Neuronal stem cell (in vitro differentiated cells): ENCODE measurements around the gene ACKR3.

Experiments used
- DNase-seq: peaks from one replicate; pipeline ENCODE4 v3.0.0-alpha.2; 2013; ENCODE audit warnings: low spot score
- H2AFZ ChIP-seq: one replicate; pipeline ENCODE4 v1.6.1; 2013; ENCODE audit warnings: mild to moderate bottlenecking, low read length, inconsistent platforms
- H2AK5ac ChIP-seq: 2 replicates; pipeline ENCODE4 v1.6.1; 2013; ENCODE audit warnings: low read depth, mild to moderate bottlenecking, inconsistent platforms, low read length, moderate library complexity, mixed read lengths
- H2BK120ac ChIP-seq: 2 replicates; pipeline ENCODE4 v1.6.1; 2013; ENCODE audit warnings: low read depth, mild to moderate bottlenecking, inconsistent platforms, low read length, moderate library complexity, mixed read lengths
- H2BK12ac ChIP-seq: one replicate; pipeline ENCODE4 v1.6.1; 2013; ENCODE audit warnings: low read length, inconsistent platforms
- H2BK15ac ChIP-seq: 2 replicates; pipeline ENCODE4 v1.6.1; 2013; ENCODE audit warnings: mild to moderate bottlenecking, low read length, inconsistent platforms, mixed read lengths
- H2BK5ac ChIP-seq: one replicate; pipeline ENCODE4 v1.6.1; 2013; ENCODE audit warnings: inconsistent platforms, mild to moderate bottlenecking, low read length, moderate library complexity
- H3K14ac ChIP-seq: one replicate; pipeline ENCODE4 v1.6.1; 2013; ENCODE audit warnings: low read length, inconsistent platforms
- H3K18ac ChIP-seq: 2 replicates; pipeline ENCODE4 v1.6.1; 2013; ENCODE audit warnings: low read length, inconsistent platforms
- H3K23ac ChIP-seq: 2 replicates; pipeline ENCODE4 v1.6.1; 2013; ENCODE audit warnings: low read depth, mild to moderate bottlenecking, mixed read lengths, low read length, inconsistent platforms; ENCODE audit not compliant: poor library complexity
- H3K27ac ChIP-seq: replicated peaks from 3 replicates; pipeline ENCODE4 v1.5.1; 2013; ENCODE audit warnings: low read length, inconsistent platforms
- H3K27me3 ChIP-seq, 3 experiments: 2 replicates each; pipeline ENCODE4 v1.6.1; 2013; ENCODE audit warnings: low read length in 3 of 3, mild to moderate bottlenecking in 2 of 3, inconsistent platforms in 1 of 3, low read depth in 1 of 3, mixed read lengths in 1 of 3, moderate library complexity in 1 of 3; ENCODE audit not compliant: control insufficient read depth in 3 of 3, insufficient read depth in 3 of 3
- H3K36me3 ChIP-seq, 2 donors: replicated peaks in 1 of 2; 2 replicates each; pipeline ENCODE4 v1.6.1; 2013; ENCODE audit warnings: low read length in 2 of 2; ENCODE audit not compliant: control insufficient read depth in 2 of 2, insufficient read depth in 2 of 2
- H3K4ac ChIP-seq: 2 replicates; pipeline ENCODE4 v1.6.1; 2013; ENCODE audit warnings: inconsistent platforms, mild to moderate bottlenecking, low read length, moderate library complexity
- H3K4me1 ChIP-seq, 2 donors: 1 replicate in 1 of 2; 2 replicates in 1 of 2; pipeline ENCODE4 v1.6.1; 2013; ENCODE audit warnings: low read length in 2 of 2, low read depth in 1 of 2; ENCODE audit not compliant: control insufficient read depth in 2 of 2, insufficient read depth in 1 of 2
- H3K4me2 ChIP-seq: one replicate; pipeline ENCODE4 v1.6.1; 2013; ENCODE audit warnings: mild to moderate bottlenecking, low read length, inconsistent platforms; ENCODE audit not compliant: insufficient read depth, poor library complexity, severe bottlenecking
- H3K4me3 ChIP-seq, 2 donors: 2 replicates each; pipeline ENCODE4 v1.5.1; 2013; ENCODE audit warnings: low read length in 2 of 2, mild to moderate bottlenecking in 2 of 2, inconsistent platforms in 1 of 2, moderate library complexity in 1 of 2
- H3K79me1 ChIP-seq: one replicate; pipeline ENCODE4 v1.6.1; 2013; ENCODE audit warnings: low read depth, mild to moderate bottlenecking, inconsistent platforms, low read length, moderate library complexity
- H3K9ac ChIP-seq: one replicate; pipeline ENCODE4 v1.6.1; 2013; ENCODE audit warnings: mild to moderate bottlenecking, low read depth, low read length, inconsistent platforms; ENCODE audit not compliant: poor library complexity
- H3K9me3 ChIP-seq, 2 donors: replicated peaks in 1 of 2; 2 replicates each; pipeline versions ENCODE3 to v1.6.1; 2013; ENCODE audit warnings: low read length in 2 of 2, mild to moderate bottlenecking in 2 of 2, inconsistent platforms in 1 of 2, low read depth in 1 of 2, mixed read lengths in 1 of 2, moderate library complexity in 1 of 2; ENCODE audit not compliant: control insufficient read depth in 2 of 2, insufficient read depth in 1 of 2
- H4K8ac ChIP-seq: one replicate; pipeline ENCODE4 v1.6.1; 2013; ENCODE audit warnings: low read depth, mild to moderate bottlenecking, inconsistent platforms, low read length, moderate library complexity
- H4K91ac ChIP-seq: one replicate; pipeline ENCODE4 v1.6.1; 2013; ENCODE audit warnings: low read length, low read depth, mild to moderate bottlenecking, inconsistent platforms; ENCODE audit not compliant: poor library complexity
- WGBS, 2 donors: extraction: QIAGEN DNeasy Blood & Tissue Kit; methylation state at CpG; one replicate each; pipeline ENCODE4 v1.1.7; 2013; ENCODE audit warnings: missing lambda C conversion rate in 2 of 2, mixed read lengths in 1 of 2; ENCODE audit not compliant: insufficient read length in 2 of 2, insufficient replicate concordance in 1 of 2; ENCODE audit errors: extremely low coverage in 2 of 2; 5-methylcytosine and 5-hydroxymethylcytosine counted together

Gene ACKR3

GRCh38 chr2:236551471-236552211 lies 18.0 kb upstream of the ACKR3 start:
- Histone ChIP-seq H3K4me2 (no peak overlapping the region), H2BK120ac (no peak overlapping the region), H3K4me3 (peak overlapping the region in 1 of 2 donors; percentile 28), H3K23ac (no peak overlapping the region), H2AFZ (peak overlapping the region; percentile 90), H3K27me3 (no peaks in the 10 kb centered on the region), H2BK5ac (no peak overlapping the region), H3K9me3 (peaks cover 2 to 26% of the 10 kb centered on the region in 2 donors), H4K8ac (peak overlapping the region; percentile 55), H3K36me3 (no peaks in the 10 kb centered on the region), H3K27ac (no peak overlapping the region), H2BK15ac (no peak overlapping the region), H3K14ac (no peak overlapping the region), H3K79me1 (no peaks in the 10 kb centered on the region), H3K4ac (no peak overlapping the region), H3K4me1 (peaks cover 9 to 21% of the 10 kb centered on the region in 2 donors), H2BK12ac (no peak overlapping the region), H4K91ac (no peak overlapping the region), H3K9ac (no peak overlapping the region), H3K18ac (peak overlapping the region; percentile 83), H2AK5ac (no peak overlapping the region)
- no peak for DNase-seq
- no CpG with 5 or more reads among the region's 8 CpGs for WGBS, 2 donors

DNA sequence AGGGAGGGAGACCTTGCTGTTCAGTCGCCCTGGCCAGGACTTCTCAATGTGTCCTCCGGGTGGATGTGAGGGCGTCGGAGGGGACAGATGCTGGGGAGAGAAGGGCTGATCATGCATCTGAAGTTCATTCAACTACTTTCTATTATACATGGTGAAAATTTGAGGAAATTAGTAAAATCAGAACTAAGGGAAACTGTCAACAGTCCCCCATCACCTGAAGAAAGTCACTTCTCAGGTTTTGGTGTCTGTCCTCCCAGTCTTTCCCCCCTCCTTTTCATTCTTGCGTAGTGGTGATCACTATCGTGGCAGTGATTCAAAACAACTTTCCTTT lies 17.4 kb upstream of the ACKR3 start:
- Histone ChIP-seq H3K4me1 (peaks cover 9 to 21% of the 10 kb centered on the region in 2 donors), H4K91ac (no peak overlapping the region), H3K4me2 (no peak overlapping the region), H3K23ac (no peak overlapping the region), H4K8ac (no peak overlapping the region), H2BK15ac (no peak overlapping the region), H3K79me1 (no peaks in the 10 kb centered on the region), H3K27me3 (no peaks in the 10 kb centered on the region), H3K9me3 (peaks cover 2 to 26% of the 10 kb centered on the region in 2 donors), H3K4ac (no peak overlapping the region), H3K18ac (no peak overlapping the region), H3K9ac (no peak overlapping the region), H3K14ac (no peak overlapping the region), H3K27ac (no peak overlapping the region), H2BK5ac (no peak overlapping the region), H3K4me3 (no peak overlapping the region), H2BK120ac (no peak overlapping the region), H3K36me3 (no peaks in the 10 kb centered on the region), H2BK12ac (no peak overlapping the region), H2AK5ac (no peak overlapping the region), H2AFZ (peak overlapping the region; percentile 90)
- no peak for DNase-seq
- no CpG with 5 or more reads among the region's 6 CpGs for WGBS, 2 donors

DNA sequence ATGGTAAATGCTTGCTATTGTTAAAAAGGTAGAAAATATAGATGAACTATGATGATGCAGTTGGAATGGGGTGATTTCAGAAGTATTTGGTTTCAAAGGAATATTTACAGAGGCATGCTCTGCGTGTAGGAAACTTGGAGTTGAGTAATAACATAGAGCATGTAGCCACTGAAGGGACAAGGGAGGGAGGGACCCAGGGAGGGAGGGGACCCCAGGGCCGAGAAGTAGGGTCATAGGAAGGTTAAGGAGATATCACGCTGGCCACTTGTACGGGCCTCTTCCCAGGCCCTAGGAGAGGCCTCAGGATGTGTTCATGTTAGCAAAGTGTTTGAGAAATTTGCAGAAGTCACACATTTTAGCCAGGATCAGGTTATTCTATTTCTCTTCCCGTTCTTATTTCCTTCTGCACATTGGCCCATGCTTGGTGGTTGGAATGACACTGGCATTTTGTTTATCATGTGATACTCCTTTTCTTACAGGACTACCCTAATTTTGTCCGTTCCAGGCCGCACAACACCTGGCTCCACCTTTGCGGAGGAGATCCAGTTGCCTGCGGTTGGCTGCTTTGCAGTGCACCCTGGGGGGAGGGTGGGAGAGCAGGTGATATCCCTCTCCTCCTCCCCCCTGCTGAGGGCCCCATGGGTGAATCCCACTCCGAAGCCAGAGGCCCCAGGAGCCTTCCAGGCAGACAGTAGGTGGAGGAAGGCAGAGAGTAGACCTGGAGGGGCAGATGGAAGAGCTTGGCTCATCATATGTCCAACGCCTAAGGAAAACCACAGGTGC lies 16.9 kb upstream of the ACKR3 start:
- no peak overlapping the region for H3K9ac ChIP-seq
- H3K4me1 ChIP-seq = peaks cover 9 to 21% of the 10 kb centered on the region in 2 donors
- no peak overlapping the region for H3K4me3 ChIP-seq
- no peak overlapping the region for H3K27ac ChIP-seq
- H4K91ac ChIP-seq = no peak overlapping the region
- no peak overlapping the region for H2BK12ac ChIP-seq
- H2BK15ac ChIP-seq = no peak overlapping the region
- no peak overlapping the region for H2AK5ac ChIP-seq
- H3K27me3 ChIP-seq = no peaks in the 10 kb centered on the region
- no peak overlapping the region for H4K8ac ChIP-seq
- no peaks in the 10 kb centered on the region for H3K36me3 ChIP-seq
- no peak overlapping the region for H3K18ac ChIP-seq
- no peak for DNase-seq
- H3K79me1 ChIP-seq = no peaks in the 10 kb centered on the region
- peaks cover 2 to 24% of the 10 kb centered on the region in 2 donors for H3K9me3 ChIP-seq
- no CpG with 5 or more reads among the region's 11 CpGs for WGBS, 2 donors
- no peak overlapping the region for H2BK5ac ChIP-seq
- no peak overlapping the region for H3K4me2 ChIP-seq
- no peak overlapping the region for H3K23ac ChIP-seq
- H2BK120ac ChIP-seq = no peak overlapping the region
- peak overlapping the region; percentile 90 for H2AFZ ChIP-seq
- H3K4ac ChIP-seq = no peak overlapping the region
- no peak overlapping the region for H3K14ac ChIP-seq

GRCh38 chr2:236553522-236553921 lies 16.1 kb upstream of the ACKR3 start:
- no peak overlapping the region for H2BK12ac ChIP-seq
- no peak overlapping the region for H3K14ac ChIP-seq
- H3K23ac ChIP-seq = no peak overlapping the region
- H2AFZ ChIP-seq = no peak overlapping the region
- no peak overlapping the region for H3K27ac ChIP-seq
- H2BK5ac ChIP-seq = no peak overlapping the region
- H2AK5ac ChIP-seq = no peak overlapping the region
- no peak overlapping the region for H4K8ac ChIP-seq
- peaks cover under 1 to 21% of the 10 kb centered on the region in 2 donors for H3K9me3 ChIP-seq
- H3K4me1 ChIP-seq = peaks cover 9 to 21% of the 10 kb centered on the region in 2 donors
- no peaks in the 10 kb centered on the region for H3K27me3 ChIP-seq
- H3K9ac ChIP-seq = no peak overlapping the region
- no peak overlapping the region for H3K4me3 ChIP-seq
- no peak overlapping the region for H3K4me2 ChIP-seq
- no peak overlapping the region for H4K91ac ChIP-seq
- no peak overlapping the region for H3K18ac ChIP-seq
- no peak for DNase-seq
- no peak overlapping the region for H3K4ac ChIP-seq
- no peaks in the 10 kb centered on the region for H3K79me1 ChIP-seq
- H3K36me3 ChIP-seq = no peaks in the 10 kb centered on the region
- no peak overlapping the region for H2BK15ac ChIP-seq
- WGBS, 2 donors = no CpG with 5 or more reads among the region's 8 CpGs
- H2BK120ac ChIP-seq = no peak overlapping the region
